ENCODE results near the gene ZNF106.

- TF ChIP-seq SP1 (IDR thresholded peaks at IDR 0.05) (no peak), L3MBTL2 (conservative IDR thresholded peaks at IDR 0.05) (no peak), SUZ12 (IDR thresholded peaks at IDR 0.05) (no peak), ARNT (IDR thresholded peaks at IDR 0.05) (no peak), BHLHE40 (IDR thresholded peaks at IDR 0.05; ENCODE audit: borderline replicate concordance) (no peak), ELF4 (IDR thresholded peaks at IDR 0.05) (no peak), FOXM1 (IDR thresholded peaks at IDR 0.05; ENCODE audit: borderline replicate concordance) (no peak), FOXK2 (IDR thresholded peaks at IDR 0.05) (no peak)
These were observed 42.3 kb upstream of the ZNF106 start for GRCh38 chr15:42533246-42533645.

Measured in HEK293T (cell line).